Endothelial cell (in vitro differentiated cells): ENCODE data around the gene ERC2. TPM values are rescaled to one million over a fixed set of nuclear protein-coding genes. Genes with fewer than 3 reads are reported as not detected.

ENCODE experiments used
- DNase-seq: peaks from one replicate; pipeline ENCODE4 v3.0.0; 2021; ENCODE audit warnings: low spot score
- H3K27ac Mint-ChIP-seq: one replicate; pipeline ENCODE4 v1.8.0; 2021; ENCODE audit warnings: mixed read lengths, inconsistent platforms; ENCODE audit not compliant: unreplicated experiment
- H3K27me3 Mint-ChIP-seq: one replicate; pipeline ENCODE4 v1.8.0; 2021; ENCODE audit warnings: mild to moderate bottlenecking, moderate library complexity, mixed read lengths, inconsistent platforms; ENCODE audit not compliant: unreplicated experiment
- H3K36me3 Mint-ChIP-seq: one replicate; pipeline ENCODE4 v1.8.0; 2021; ENCODE audit warnings: mild to moderate bottlenecking, low read depth, mixed read lengths, inconsistent platforms; ENCODE audit not compliant: unreplicated experiment
- H3K4me1 Mint-ChIP-seq: one replicate; pipeline ENCODE4 v1.8.0; 2021; ENCODE audit warnings: mild to moderate bottlenecking, mixed read lengths, inconsistent platforms; ENCODE audit not compliant: unreplicated experiment
- H3K4me3 Mint-ChIP-seq: one replicate; pipeline ENCODE4 v1.8.0; 2021; ENCODE audit warnings: mild to moderate bottlenecking, mixed read lengths, inconsistent platforms; ENCODE audit not compliant: unreplicated experiment
- H3K9me3 Mint-ChIP-seq: one replicate; pipeline ENCODE4 v1.8.0; 2021; ENCODE audit warnings: mixed read lengths, inconsistent platforms; ENCODE audit not compliant: unreplicated experiment
- CTCF ChIP-seq: fragments of 200-600 bp; sonication (generic); IDR thresholded peaks from one replicate; pipeline ENCODE4 v1.5.0; 2021; ENCODE audit warnings: antibody characterized with exemption; ENCODE audit not compliant: unreplicated experiment
- total RNA-seq: library from RNA; stranded (reverse); fragmentation: NEBNext Ultra II Directional; extraction: Animal tissue kit (Norgen Biotek cat#: 25700); gene quantifications from one replicate; pipeline ENCODE4 v1.2.1, GENCODE V29; 2021; ENCODE audit not compliant: unreplicated experiment

The ERC2 gene
- total RNA-seq, 1 donor from 2014 or later = 20.5 TPM

DNA sequence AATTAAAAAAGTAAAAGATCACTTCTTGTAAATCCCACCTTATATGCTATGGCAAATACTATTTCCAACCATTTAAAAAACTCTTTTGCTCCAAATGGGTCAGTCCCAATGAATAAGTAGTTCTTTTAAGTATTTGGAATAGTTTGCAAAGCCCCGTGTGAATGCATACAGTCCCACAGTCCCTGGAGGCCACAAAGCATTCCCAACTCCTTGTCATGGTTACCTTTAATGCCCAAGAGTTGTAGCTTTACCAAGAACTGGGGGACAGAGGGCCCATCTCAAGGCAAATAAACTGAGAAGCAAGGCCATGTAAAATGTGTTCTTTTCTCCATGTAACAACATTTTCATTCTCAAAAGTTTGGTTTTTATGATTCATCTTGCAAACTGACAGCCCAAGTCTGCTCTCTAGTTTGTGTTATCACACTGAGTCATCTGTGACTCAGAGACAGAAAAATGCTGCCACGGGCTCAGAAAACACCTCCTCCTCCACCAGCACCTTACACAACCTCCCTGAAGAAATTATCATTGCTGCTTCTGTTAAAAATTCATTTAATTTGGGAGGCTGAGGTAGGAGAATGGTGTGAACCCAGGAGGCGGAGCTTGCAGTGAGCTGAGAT is 336.2 kb downstream of the ERC2 start:
- no peak for DNase-seq
- no peak overlapping the region for H3K27ac Mint-ChIP-seq
- no peaks in the 10 kb centered on the region for H3K36me3 Mint-ChIP-seq
- H3K4me1 Mint-ChIP-seq = no peaks in the 10 kb centered on the region
- H3K27me3 Mint-ChIP-seq = no peaks in the 10 kb centered on the region
- H3K4me3 Mint-ChIP-seq = no peak overlapping the region
- TF ChIP-seq CTCF = no peak
- no peaks in the 10 kb centered on the region for H3K9me3 Mint-ChIP-seq

DNA sequence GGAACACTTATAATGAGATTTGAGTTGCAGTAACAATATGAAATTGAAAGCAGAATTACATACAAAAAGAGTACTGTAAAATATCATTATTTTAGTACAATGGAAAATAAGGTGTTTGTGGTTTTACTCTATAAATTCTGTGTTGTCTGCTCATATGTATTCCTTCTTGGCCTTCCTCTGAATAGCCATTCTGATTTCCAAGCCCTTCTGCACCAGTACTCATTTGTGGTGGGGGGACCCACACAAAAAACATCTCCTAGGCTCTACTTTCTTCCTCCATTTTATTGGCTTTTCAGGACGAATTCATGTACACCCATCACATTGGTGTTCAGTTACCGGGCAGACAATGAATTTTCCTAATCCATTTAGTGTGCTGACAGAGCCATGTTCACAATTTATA is 338.2 kb downstream of the ERC2 start:
- no peaks in the 10 kb centered on the region for H3K27me3 Mint-ChIP-seq
- no peaks in the 10 kb centered on the region for H3K9me3 Mint-ChIP-seq
- no peaks in the 10 kb centered on the region for H3K4me1 Mint-ChIP-seq
- DNase-seq = no peak
- H3K4me3 Mint-ChIP-seq = no peak overlapping the region
- no peaks in the 10 kb centered on the region for H3K36me3 Mint-ChIP-seq
- no peak overlapping the region for H3K27ac Mint-ChIP-seq
- TF ChIP-seq CTCF = no peak

GRCh38 chr3:56126632-56127031 is 341.6 kb downstream of the ERC2 start:
- peaks cover 4% of the 10 kb centered on the region for H3K4me1 Mint-ChIP-seq
- no peak for DNase-seq
- H3K9me3 Mint-ChIP-seq = no peaks in the 10 kb centered on the region
- H3K36me3 Mint-ChIP-seq = no peaks in the 10 kb centered on the region
- H3K4me3 Mint-ChIP-seq = no peak overlapping the region
- no peak overlapping the region for H3K27ac Mint-ChIP-seq
- H3K27me3 Mint-ChIP-seq = peaks cover 1% of the 10 kb centered on the region
- no peak for TF ChIP-seq CTCF

- no peak for TF ChIP-seq CTCF
- H3K27ac Mint-ChIP-seq = no peak overlapping the region
- H3K36me3 Mint-ChIP-seq = no peaks in the 10 kb centered on the region
- no peaks in the 10 kb centered on the region for H3K9me3 Mint-ChIP-seq
- H3K4me1 Mint-ChIP-seq = peaks cover 4% of the 10 kb centered on the region
- no peak overlapping the region for H3K4me3 Mint-ChIP-seq
- H3K27me3 Mint-ChIP-seq = peaks cover 1% of the 10 kb centered on the region
- no peak for DNase-seq
Observed at GRCh38 chr3:56125358-56126005, 342.8 kb downstream of the ERC2 start.

- Mint-ChIP-seq H3K4me3 (no peak overlapping the region), H3K9me3 (no peaks in the 10 kb centered on the region), H3K27ac (no peak overlapping the region), H3K36me3 (no peaks in the 10 kb centered on the region), H3K27me3 (peaks cover 1% of the 10 kb centered on the region), H3K4me1 (peaks cover 4% of the 10 kb centered on the region)
- DNase-seq = no peak
- TF ChIP-seq CTCF = no peak
Observed at GRCh38 chr3:56124546-56124945, 343.7 kb downstream of the ERC2 start.
